Pancreas (tissue), 10 donors: Measurements from ENCODE around the gene ANKS1B. TPM values are rescaled to one million over a fixed set of nuclear protein-coding genes. Genes with fewer than 3 reads are reported as not detected.

Experiments
- ATAC-seq, 4 donors: fragments of 200-7000 bp; cut with Tn5 transposase; one replicate each; pipeline versions ENCODE4 v1.8.0 to v1.9.1; 2020; ENCODE audit warnings: mild to moderate bottlenecking in 4 of 4, moderate library complexity in 4 of 4
- DNase-seq, 6 donors: peaks; one replicate each; pipeline ENCODE4 v3.0.0-alpha.2; 2020
- FAIRE-seq: peaks from 2 replicates; lab custom pipeline; 2012; peaks lifted over from hg19 to GRCh38; lab: Jason Lieb, UNC
- H3K27ac ChIP-seq, 4 donors: fragments of 200-600 bp; sonication (generic); 1 replicate in 3 of 4; 2 replicates in 1 of 4; pipeline versions ENCODE4 v1.5.0 to v1.8.0; 2020
- H3K27me3 ChIP-seq, 4 donors: fragments of 200-600 bp; one replicate each; pipeline ENCODE4 v1.8.0; 2021
- H3K36me3 ChIP-seq, 3 donors: fragments of 200-600 bp; sonication (generic) in 1 of 3; one replicate each; pipeline versions ENCODE4 v1.5.0 to v1.8.0; 2020 to 2021
- H3K4me1 ChIP-seq, 3 donors: fragments of 200-600 bp; one replicate each; pipeline ENCODE4 v1.8.0; 2021
- H3K4me3 ChIP-seq, 4 donors: fragments of 200-600 bp; sonication (generic) in 2 of 4; one replicate each; pipeline versions ENCODE4 v1.5.0 to v1.8.0; 2020 to 2021
- H3K9me3 ChIP-seq, 4 donors: fragments of 200-600 bp; one replicate each; pipeline ENCODE4 v1.8.0; 2021
- WGBS, 2 donors: extraction: QIAGEN DNeasy Blood & Tissue Kit; methylation state at CpG; one replicate each; pipeline ENCODE4 v1.1.7; 2013; 5-methylcytosine and 5-hydroxymethylcytosine counted together
- intact Hi-C, 3 donors: fragments of 100-400 bp; cut with DNase I; formaldehyde crosslinking; loops; one replicate each; pipeline versions ENCODE4 v1.11.1 to v1.14.2; 2022
- polyA plus RNA-seq, 2 donors: library from polyadenylated mRNA; stranded (reverse); fragments of 200-250 nt; gene quantifications; one replicate each; pipeline ENCODE4 v1.2.3, GENCODE V29; 2013
- total RNA-seq, 6 donors: library from RNA; stranded (reverse); fragmentation: NEBNext Ultra II Directional in 4 of 6; extraction: Animal tissue kit (Norgen Biotek cat#: 25700) in 4 of 6; gene quantifications; one replicate each; pipeline versions ENCODE4 v1.2.1 to v1.2.4, GENCODE V29; 2021 to 2023
- TF ChIP-seq, protein P1 (sequence below), 4 donors: fragments of 200-600 bp; sonication (generic) in 3 of 4; IDR thresholded peaks; one replicate each; pipeline versions ENCODE4 v1.5.0 to v1.8.0; 2021; ENCODE audit warnings: antibody characterized with exemption in 4 of 4
- donor health status: healthy with polysubstance abuse.
- donor health status: DM: no; HTN: no; CAD: no; lungs with moderate emphysema.
- donor health status: DM: no; HTN: no; CAD: no.
- donor health status: control.
- donor health status: control.
- donor health status: Bipolar disorder and iron deficiency.
- donor health status: DM: yes; HTN: yes; CAD: no.
- donor health status: DM: no; HTN: no; CAD: no.
- donor health status: DM: no; HTN: no; CAD: no.
- donor health status: DM: yes; HTN: yes; CAD: no.

The ANKS1B gene
- total and polyA plus RNA-seq, 8 donors, result 0.49 to 3.2 (median 1.9) TPM

DNA sequence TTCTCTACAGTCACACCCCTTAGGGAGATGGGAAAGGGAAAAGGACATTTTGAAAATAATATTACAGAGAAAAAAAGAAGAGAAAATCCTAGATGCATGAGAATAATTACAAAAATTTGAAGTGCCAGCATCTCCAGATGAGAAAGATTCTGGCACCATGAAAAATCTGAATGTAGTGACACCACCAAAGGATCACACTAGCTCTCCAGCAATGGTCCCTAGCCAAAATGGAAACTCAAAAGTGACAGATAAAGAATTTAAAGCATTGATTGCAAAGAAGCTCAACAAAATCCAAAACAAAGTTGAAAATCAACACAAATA is 364.6 kb downstream of the ANKS1B start:
- ATAC-seq, result no peak
- TF ChIP-seq, protein P1, sequence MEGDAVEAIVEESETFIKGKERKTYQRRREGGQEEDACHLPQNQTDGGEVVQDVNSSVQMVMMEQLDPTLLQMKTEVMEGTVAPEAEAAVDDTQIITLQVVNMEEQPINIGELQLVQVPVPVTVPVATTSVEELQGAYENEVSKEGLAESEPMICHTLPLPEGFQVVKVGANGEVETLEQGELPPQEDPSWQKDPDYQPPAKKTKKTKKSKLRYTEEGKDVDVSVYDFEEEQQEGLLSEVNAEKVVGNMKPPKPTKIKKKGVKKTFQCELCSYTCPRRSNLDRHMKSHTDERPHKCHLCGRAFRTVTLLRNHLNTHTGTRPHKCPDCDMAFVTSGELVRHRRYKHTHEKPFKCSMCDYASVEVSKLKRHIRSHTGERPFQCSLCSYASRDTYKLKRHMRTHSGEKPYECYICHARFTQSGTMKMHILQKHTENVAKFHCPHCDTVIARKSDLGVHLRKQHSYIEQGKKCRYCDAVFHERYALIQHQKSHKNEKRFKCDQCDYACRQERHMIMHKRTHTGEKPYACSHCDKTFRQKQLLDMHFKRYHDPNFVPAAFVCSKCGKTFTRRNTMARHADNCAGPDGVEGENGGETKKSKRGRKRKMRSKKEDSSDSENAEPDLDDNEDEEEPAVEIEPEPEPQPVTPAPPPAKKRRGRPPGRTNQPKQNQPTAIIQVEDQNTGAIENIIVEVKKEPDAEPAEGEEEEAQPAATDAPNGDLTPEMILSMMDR (IDR thresholded peaks at IDR 0.05), result no peak
- intact Hi-C loops, result no loop called here
- no peak overlapping the region for H3K27ac ChIP-seq
- no peaks in the 10 kb centered on the region for H3K36me3 ChIP-seq
- FAIRE-seq, result no peak
- no peaks in the 10 kb centered on the region for H3K9me3 ChIP-seq
- H3K4me1 ChIP-seq, result no peaks in the 10 kb centered on the region
- H3K4me3 ChIP-seq, result no peak overlapping the region
- DNase-seq, result no peak
- H3K27me3 ChIP-seq, result no peaks in the 10 kb centered on the region

DNA sequence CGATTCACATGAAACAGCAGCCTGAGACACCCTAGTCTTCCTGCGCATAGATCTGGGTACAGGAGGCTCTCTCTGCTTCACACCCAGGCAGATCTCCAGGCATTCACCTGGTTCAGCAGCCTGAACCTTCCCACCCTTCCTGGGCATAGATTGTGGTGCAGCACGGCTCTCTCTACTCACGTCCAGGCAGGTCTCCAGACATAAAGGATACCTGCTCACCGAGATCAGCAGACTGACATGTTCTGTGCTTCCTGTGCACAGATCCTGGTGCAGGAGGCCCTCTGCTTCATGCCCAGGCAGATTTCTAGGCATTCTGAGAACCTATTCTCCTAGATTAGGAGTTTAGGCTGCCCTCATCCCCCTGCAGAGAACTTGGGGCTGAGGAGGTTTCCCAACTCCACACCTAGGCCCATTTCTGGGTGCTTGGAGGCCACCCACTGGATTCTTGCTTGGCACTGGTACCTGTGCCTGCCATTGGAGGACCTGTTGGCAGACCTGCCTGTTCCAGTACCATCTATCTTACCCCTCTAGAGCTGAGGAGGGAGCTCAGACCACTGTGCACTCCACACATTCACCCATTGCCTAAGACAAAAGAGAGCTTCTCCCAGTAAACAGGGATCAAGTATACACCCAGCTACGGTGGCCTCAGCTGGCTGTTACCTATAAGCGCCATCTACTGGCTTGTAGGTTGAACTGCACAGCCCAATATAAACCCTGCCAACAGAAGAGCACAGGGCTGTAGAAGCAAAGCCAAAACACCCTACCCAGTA is 365.2 kb downstream of the ANKS1B start:
- ATAC-seq (no peak), FAIRE-seq (no peak)

DNA sequence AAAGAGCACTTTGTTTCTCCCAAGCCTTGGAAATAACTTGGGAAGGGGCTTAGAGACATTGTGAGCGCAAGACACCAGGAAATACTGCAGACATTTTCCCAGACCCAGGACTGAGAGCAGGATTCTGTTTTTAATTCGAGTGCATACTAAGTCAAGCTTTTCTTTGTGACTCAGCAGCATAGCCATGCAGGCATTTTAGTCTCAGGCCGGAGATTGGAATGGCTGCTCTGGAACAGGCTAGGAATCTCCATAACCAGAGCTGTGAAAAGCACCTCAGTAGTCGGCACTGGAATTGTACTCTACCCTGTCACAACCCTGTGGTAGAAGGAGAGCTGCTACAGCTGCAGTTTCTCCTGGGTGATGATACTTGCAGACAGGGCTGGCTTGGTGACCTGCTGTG is 366.1 kb downstream of the ANKS1B start:
- ATAC-seq, result no peak

More for the DNA sequence above, 365.2 kb downstream of the ANKS1B start:
- TF ChIP-seq, protein P1 (IDR thresholded peaks at IDR 0.05), result peak in 1 of 4 donors; percentile 6
- DNase-seq, result no peak
- Histone ChIP-seq H3K27ac (no peak overlapping the region), H3K27me3 (no peaks in the 10 kb centered on the region), H3K9me3 (no peaks in the 10 kb centered on the region), H3K36me3 (no peaks in the 10 kb centered on the region), H3K4me3 (no peak overlapping the region), H3K4me1 (no peaks in the 10 kb centered on the region)
- intact Hi-C loops, result no loop called here
- WGBS, 2 donors, result 55 to 64% methylated on average over 7 of the region's 7 CpGs

DNA sequence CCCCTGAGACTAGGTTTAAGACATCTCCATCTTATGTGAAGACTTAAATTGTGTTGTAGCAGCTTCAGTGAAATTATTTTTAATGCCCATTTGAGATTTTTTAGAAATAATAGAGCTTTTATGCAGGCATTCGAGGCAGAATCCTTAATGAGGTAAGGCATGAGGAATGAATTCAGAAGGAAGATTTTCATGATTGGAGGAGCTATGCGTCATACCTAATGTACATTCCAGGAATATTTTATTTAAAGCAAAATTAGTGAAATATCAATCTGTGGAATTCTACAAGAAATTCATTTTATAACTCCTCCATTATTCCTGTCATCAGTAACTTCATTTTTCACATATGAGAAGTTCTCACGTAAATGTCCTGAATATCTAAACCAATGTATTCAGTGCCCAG is 373.1 kb downstream of the ANKS1B start:
- Histone ChIP-seq H3K9me3 (no peaks in the 10 kb centered on the region), H3K27me3 (no peaks in the 10 kb centered on the region), H3K4me1 (no peaks in the 10 kb centered on the region), H3K27ac (no peak overlapping the region), H3K36me3 (no peaks in the 10 kb centered on the region), H3K4me3 (no peak overlapping the region)
- ATAC-seq, result no peak
- no peak for DNase-seq
- TF ChIP-seq, protein P1 (IDR thresholded peaks at IDR 0.05), result no peak
- WGBS, 2 donors, result 68 to 80% methylated on average over 3 of the region's 3 CpGs
- no peak for FAIRE-seq
- intact Hi-C loops, result no loop called here

More for the DNA sequence above, 366.1 kb downstream of the ANKS1B start:
- Histone ChIP-seq H3K9me3 (no peaks in the 10 kb centered on the region), H3K27ac (no peak overlapping the region), H3K4me1 (no peaks in the 10 kb centered on the region), H3K36me3 (no peaks in the 10 kb centered on the region), H3K27me3 (no peaks in the 10 kb centered on the region), H3K4me3 (no peak overlapping the region)
- TF ChIP-seq, protein P1 (IDR thresholded peaks at IDR 0.05), result no peak
- intact Hi-C loops, result no loop called here
- no peak for FAIRE-seq
- no peak for DNase-seq
- 65 to 74% methylated on average over 4 of the region's 4 CpGs for WGBS, 2 donors

DNA sequence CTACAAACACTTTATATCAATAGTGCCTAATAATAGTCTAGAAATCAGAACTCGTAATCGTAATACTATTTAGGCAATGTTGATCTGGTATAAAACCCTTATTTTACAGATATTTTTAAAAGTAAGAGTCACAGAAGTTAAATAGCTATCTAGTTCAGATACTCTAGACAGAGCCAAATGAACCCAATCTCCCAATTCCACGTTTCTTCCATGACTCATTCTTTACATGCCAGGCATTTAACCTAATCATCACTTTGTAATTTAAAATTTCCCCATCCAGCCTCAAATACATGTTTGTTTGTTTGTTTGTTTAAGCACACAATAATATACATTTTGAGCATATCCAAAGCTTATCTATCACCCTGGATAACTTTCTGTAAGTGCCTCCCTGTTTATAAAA is 373.6 kb downstream of the ANKS1B start:
- H3K9me3 ChIP-seq, result no peaks in the 10 kb centered on the region
- WGBS, 2 donors, result 46 to 56% methylated on average over 3 of the region's 3 CpGs
- intact Hi-C loops, result no loop called here
- DNase-seq (no peak), FAIRE-seq (no peak), ATAC-seq (no peak)
- TF ChIP-seq, protein P1 (IDR thresholded peaks at IDR 0.05), result no peak
- H3K27ac ChIP-seq, result no peak overlapping the region
- H3K4me3 ChIP-seq, result no peak overlapping the region
- no peaks in the 10 kb centered on the region for H3K4me1 ChIP-seq
- H3K27me3 ChIP-seq, result no peaks in the 10 kb centered on the region
- no peaks in the 10 kb centered on the region for H3K36me3 ChIP-seq
